DOHH2 (cell line): Measurements from ENCODE around the gene PLEKHG5.

ENCODE experiments used
- CTCF ChIP-seq: fragments of 200-600 bp; sonication (generic); IDR thresholded peaks from one replicate; pipeline ENCODE4 v1.5.1; 2014; ENCODE audit warnings: antibody characterized with exemption, mild to moderate bottlenecking, low read depth, low read length; ENCODE audit not compliant: poor library complexity, severe bottlenecking
- EZH2phosphoT487 ChIP-seq: fragments of 200-600 bp; sonication (generic); IDR thresholded peaks from 2 replicates; pipeline ENCODE4 v1.6.1; 2017; ENCODE audit warnings: borderline replicate concordance, mild to moderate bottlenecking, antibody characterized with exemption, low read length, moderate library complexity, mixed read lengths

- TF ChIP-seq CTCF (no peak), EZH2phosphoT487 (no peak)
These were observed 42.9 kb upstream of the PLEKHG5 start for GRCh38 chr1:6534248-6534822.
